Psoas muscle (tissue), 8 donors: ENCODE measurements around the gene SH3RF3. TPM values are rescaled to one million over a fixed set of nuclear protein-coding genes. Genes with fewer than 3 reads are reported as not detected.

Source experiments
- ATAC-seq, 4 donors: fragments of 200-7000 bp; cut with Tn5 transposase; one replicate each; pipeline ENCODE4 v1.9.1; 2020; ENCODE audit warnings: moderate library complexity in 3 of 4, mild to moderate bottlenecking in 2 of 4
- DNase-seq, 2 donors: peaks; one replicate each; pipeline ENCODE4 v3.0.0-alpha.2; 2020
- H3K27ac ChIP-seq: fragments of 200-600 bp; one replicate; pipeline ENCODE4 v1.8.0; 2022
- H3K27me3 ChIP-seq, 3 donors: fragments of 200-600 bp in 1 of 3; one replicate each; pipeline versions ENCODE4 v1.6.1 to v1.8.0; 2013 to 2022; ENCODE audit warnings: low read length in 2 of 3, mild to moderate bottlenecking in 2 of 3, moderate library complexity in 1 of 3; ENCODE audit not compliant: insufficient read depth in 3 of 3
- H3K36me3 ChIP-seq, 2 donors: fragments of 200-600 bp in 1 of 2; one replicate each; pipeline versions ENCODE4 v1.6.1 to v1.8.0; 2013 to 2022; ENCODE audit warnings: low read depth in 1 of 2, mild to moderate bottlenecking in 1 of 2, moderate library complexity in 1 of 2; ENCODE audit not compliant: insufficient read depth in 1 of 2
- H3K4me1 ChIP-seq: fragments of 200-600 bp; one replicate; pipeline ENCODE4 v1.8.0; 2022
- H3K4me3 ChIP-seq: fragments of 200-600 bp; one replicate; pipeline ENCODE4 v1.8.0; 2022; ENCODE audit warnings: mild to moderate bottlenecking
- H3K9me3 ChIP-seq: fragments of 200-600 bp; one replicate; pipeline ENCODE4 v1.8.0; 2022
- CTCF ChIP-seq: fragments of 200-600 bp; IDR thresholded peaks from one replicate; pipeline ENCODE4 v1.8.0; 2022; ENCODE audit warnings: antibody characterized with exemption
- WGBS, 3 donors: extraction: QIAGEN DNeasy Blood & Tissue Kit; methylation state at CpG; one replicate each; pipeline versions ENCODE4 v1.1.6 to v1.1.7; 2013; 5-methylcytosine and 5-hydroxymethylcytosine counted together
- intact Hi-C, 2 donors: fragments of 100-400 bp; cut with DNase I; formaldehyde crosslinking; loops; one replicate each; pipeline versions ENCODE4 v1.11.0 to v1.14.2; 2022
- polyA plus RNA-seq, 3 donors: library from polyadenylated mRNA; stranded (reverse); fragments of 200-250 nt; gene quantifications; one replicate each; pipeline ENCODE4 v1.2.3, GENCODE V29; 2013
- total RNA-seq, 4 donors: library from RNA; stranded (reverse); fragmentation: NEBNext Ultra II Directional in 2 of 4; extraction: Animal tissue kit (Norgen Biotek cat#: 25700) in 2 of 4; gene quantifications; one replicate each; pipeline versions ENCODE4 v1.2.1 to v1.2.4, GENCODE V29; 2021 to 2023
- donor health status: healthy with polysubstance abuse.
- donor health status: DM: no; HTN: no; CAD: no; lungs with moderate emphysema.
- donor health status: Bipolar disorder and iron deficiency.
- donor health status: healthy.
- donor health status: DM: yes; HTN: yes; CAD: no.
- donor health status: DM: no; HTN: no; CAD: no.
- donor health status: DM: no; HTN: no; CAD: no.
- donor health status: DM: yes; HTN: yes; CAD: no.

The SH3RF3 gene
- total and polyA plus RNA-seq, 7 donors, result 4.6 to 27.0 (median 9.0) TPM

GRCh38 chr2:109287413-109287812 is 158.4 kb downstream of the SH3RF3 start:
- 91 to 97% (median 95%) methylated on average over 5 of the region's 5 CpGs for WGBS, 3 donors
- DNase-seq, result no peak
- peaks cover 47% of the 10 kb centered on the region for H3K4me1 ChIP-seq

GRCh38 chr2:109287838-109288237 is 158.8 kb downstream of the SH3RF3 start:
- Histone ChIP-seq H3K9me3 (no peaks in the 10 kb centered on the region), H3K36me3 (no peaks in the 10 kb centered on the region), H3K4me1 (peaks cover 51% of the 10 kb centered on the region), H3K27me3 (no peaks in the 10 kb centered on the region), H3K27ac (peak overlapping the region; percentile 15), H3K4me3 (no peak overlapping the region)
- ATAC-seq (peak; percentile 56 to 69 (median 60)), DNase-seq (peak in 1 of 2 donors; percentile 77)
- WGBS, 3 donors, result 56 to 79% (median 79%) methylated on average over 2 of the region's 2 CpGs
- no peak for TF ChIP-seq CTCF
- intact Hi-C loops, result loop anchor here in 1 of 2 donors (10.0 kb wide), 1 partner anchor 207 kb away; no protein-coding TSS in a partner anchor

More at GRCh38 chr2:109287413-109287812, 158.4 kb downstream of the SH3RF3 start:
- Histone ChIP-seq H3K36me3 (no peaks in the 10 kb centered on the region), H3K27ac (no peak overlapping the region), H3K9me3 (no peaks in the 10 kb centered on the region), H3K27me3 (no peaks in the 10 kb centered on the region), H3K4me3 (no peak overlapping the region)
- intact Hi-C loops, result loop anchor here in 1 of 2 donors (10.0 kb wide), 1 partner anchor 207 kb away; no protein-coding TSS in a partner anchor
- no peak for TF ChIP-seq CTCF
- peak in 1 of 4 donors; percentile 2 for ATAC-seq

GRCh38 chr2:109288544-109289368 is 159.8 kb downstream of the SH3RF3 start:
- H3K9me3 ChIP-seq, result no peaks in the 10 kb centered on the region
- H3K4me3 ChIP-seq, result no peak overlapping the region
- intact Hi-C loops, result loop anchor here in 1 of 2 donors (10.0 kb wide), 1 partner anchor 206 kb away; no protein-coding TSS in a partner anchor
- H3K27me3 ChIP-seq, result no peaks in the 10 kb centered on the region
- no peaks in the 10 kb centered on the region for H3K36me3 ChIP-seq
- whole genome bisulfite sequencing, 3 donors, result 63 to 67% (median 63%) methylated on average over 8 of the region's 8 CpGs
- no peak for TF ChIP-seq CTCF
- ATAC-seq (no peak), DNase-seq (no peak)
- H3K27ac ChIP-seq, result peak overlapping the region; percentile 15
- peaks cover 55% of the 10 kb centered on the region for H3K4me1 ChIP-seq

GRCh38 chr2:109289504-109290222 is 160.7 kb downstream of the SH3RF3 start:
- Histone ChIP-seq H3K27ac (no peak overlapping the region), H3K4me1 (peaks cover 51% of the 10 kb centered on the region), H3K27me3 (no peaks in the 10 kb centered on the region), H3K4me3 (no peak overlapping the region), H3K9me3 (no peaks in the 10 kb centered on the region), H3K36me3 (no peaks in the 10 kb centered on the region)
- intact Hi-C loops, result loop anchor here (10.0 kb wide), 2 partner anchors 205 to 885 kb away; no protein-coding TSS in a partner anchor
- WGBS, 3 donors, result 86 to 97% (median 89%) methylated on average over 8 of the region's 8 CpGs
- no peak for ATAC-seq
- DNase-seq, result no peak
- no peak for TF ChIP-seq CTCF
